ENCODE data around the gene NCKAP5. TPM values are rescaled to one million over a fixed set of nuclear protein-coding genes. Genes with fewer than 3 reads are reported as not detected.

The NCKAP5 gene
- total RNA-seq, 2 donors from 2014 or later = 2.0 to 7.1 TPM

- H3K27me3 ChIP-seq (replicated peaks; ENCODE audit: insufficient read depth) = no peaks in the 10 kb centered on the region
- no peaks in the 10 kb centered on the region for H3K36me3 ChIP-seq
- no peak overlapping the region for H3K27ac ChIP-seq
- H3K9me3 ChIP-seq = no peaks in the 10 kb centered on the region
- DNase-seq (ENCODE audit: low spot score) = no peak
- no peak overlapping the region for H3K4me3 ChIP-seq
- no peaks in the 10 kb centered on the region for H3K4me1 ChIP-seq (replicated peaks)
- intact Hi-C loops (cut with DNase I) = no loop called here
- TF ChIP-seq POLR2A (IDR thresholded peaks at IDR 0.05) (no peak), POLR2AphosphoS5 (IDR thresholded peaks at IDR 0.05) (no peak)
- 100% methylated on average over 1 of the region's 1 CpG for WGBS
These were observed 174.4 kb downstream of the NCKAP5 start for GRCh38 chr2:133393895-133394294.

GRCh38 chr2:133390156-133390555, 178.1 kb downstream of the NCKAP5 start:
- DNase-seq (ENCODE audit: low spot score) = no peak
- Histone ChIP-seq H3K4me1 (replicated peaks) (no peaks in the 10 kb centered on the region), H3K36me3 (no peaks in the 10 kb centered on the region), H3K27ac (no peak overlapping the region), H3K4me3 (no peak overlapping the region), H3K9me3 (no peaks in the 10 kb centered on the region), H3K27me3 (replicated peaks; ENCODE audit: insufficient read depth) (no peaks in the 10 kb centered on the region)
- TF ChIP-seq POLR2A (IDR thresholded peaks at IDR 0.05) (no peak), CTCF (IDR thresholded peaks at IDR 0.05) (no peak), POLR2AphosphoS5 (IDR thresholded peaks at IDR 0.05) (no peak)
- WGBS = 60% methylated on average over 4 of the region's 4 CpGs
- intact Hi-C loops (cut with DNase I) = no loop called here

- H3K4me1 ChIP-seq (replicated peaks) = no peaks in the 10 kb centered on the region
- no peak overlapping the region for H3K4me3 ChIP-seq
- intact Hi-C loops (cut with DNase I) = no loop called here
- H3K9me3 ChIP-seq = no peaks in the 10 kb centered on the region
- WGBS = 49% methylated on average over 5 of the region's 5 CpGs
- H3K27me3 ChIP-seq (replicated peaks; ENCODE audit: insufficient read depth) = no peaks in the 10 kb centered on the region
- no peaks in the 10 kb centered on the region for H3K36me3 ChIP-seq
- DNase-seq (ENCODE audit: low spot score) = no peak
- no peak overlapping the region for H3K27ac ChIP-seq
- TF ChIP-seq CTCF (IDR thresholded peaks at IDR 0.05) (no peak), POLR2AphosphoS5 (IDR thresholded peaks at IDR 0.05) (no peak), POLR2A (IDR thresholded peaks at IDR 0.05) (no peak)
These were observed 178.7 kb downstream of the NCKAP5 start for GRCh38 chr2:133389569-133389968.

- no peaks in the 10 kb centered on the region for H3K4me1 ChIP-seq (replicated peaks)
- no peak overlapping the region for H3K4me3 ChIP-seq
- H3K27me3 ChIP-seq (replicated peaks; ENCODE audit: insufficient read depth) = no peaks in the 10 kb centered on the region
- DNase-seq (ENCODE audit: low spot score) = no peak
- intact Hi-C loops (cut with DNase I) = no loop called here
- H3K27ac ChIP-seq = no peak overlapping the region
- TF ChIP-seq POLR2A (IDR thresholded peaks at IDR 0.05) (no peak), CTCF (IDR thresholded peaks at IDR 0.05) (no peak), POLR2AphosphoS5 (IDR thresholded peaks at IDR 0.05) (no peak)
- no peaks in the 10 kb centered on the region for H3K36me3 ChIP-seq
- H3K9me3 ChIP-seq = no peaks in the 10 kb centered on the region
These were observed 185.7 kb downstream of the NCKAP5 start for GRCh38 chr2:133382566-133382965.

GRCh38 chr2:133380991-133381390, 187.3 kb downstream of the NCKAP5 start:
- Histone ChIP-seq H3K9me3 (no peaks in the 10 kb centered on the region), H3K36me3 (no peaks in the 10 kb centered on the region), H3K27ac (no peak overlapping the region), H3K4me3 (no peak overlapping the region), H3K27me3 (replicated peaks; ENCODE audit: insufficient read depth) (no peaks in the 10 kb centered on the region), H3K4me1 (replicated peaks) (no peaks in the 10 kb centered on the region)
- intact Hi-C loops (cut with DNase I) = no loop called here
- WGBS = 54% methylated on average over 3 of the region's 3 CpGs
- TF ChIP-seq CTCF (IDR thresholded peaks at IDR 0.05) (no peak), POLR2A (IDR thresholded peaks at IDR 0.05) (no peak), POLR2AphosphoS5 (IDR thresholded peaks at IDR 0.05) (no peak)
- no peak for DNase-seq (ENCODE audit: low spot score)

All from prostate gland (tissue), 2 donors.